ENCODE data around the gene PLAAT2. TPM values are rescaled to one million over a fixed set of nuclear protein-coding genes. Genes with fewer than 3 reads are reported as not detected.

The PLAAT2 gene
- total RNA-seq, 1 experiment from 2014 or later: 0.52 TPM

DNA sequence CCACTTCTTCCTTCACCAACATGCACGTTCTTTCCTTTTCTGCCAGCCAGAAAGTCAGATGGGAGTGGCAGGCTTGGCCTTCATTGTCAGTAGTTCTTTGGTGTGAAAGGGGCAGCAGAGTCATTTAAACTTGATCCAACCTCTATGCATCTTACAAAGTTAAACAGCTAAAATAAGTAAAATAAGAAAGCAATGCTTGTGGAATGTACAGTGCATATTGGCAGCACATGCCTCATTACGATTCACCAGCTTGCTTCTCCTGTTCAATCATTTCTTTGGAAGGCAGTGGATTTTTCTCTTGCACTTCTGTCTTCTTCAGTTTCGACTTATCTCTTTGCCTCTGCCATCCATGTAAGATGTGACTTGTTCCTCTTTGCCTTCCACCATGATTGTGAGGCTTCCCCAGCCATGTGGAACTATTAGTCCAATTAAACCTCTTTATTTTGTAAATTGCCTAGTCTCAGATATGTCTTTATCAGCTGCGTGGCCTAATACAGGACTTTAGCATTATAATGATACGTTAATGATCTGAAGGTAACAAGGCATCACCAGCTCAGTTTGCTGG lies 42.5 kb downstream of the PLAAT2 start:
- Mint-ChIP-seq H3K4me3 (no peak overlapping the region; a peak in 1 of 5 replicates), H3K27ac (no peak overlapping the region), H3K9me3 (peaks cover 36 to 42% of the 10 kb centered on the region in 2 experiments), H3K36me3 (ENCODE audit: insufficient read depth in 1 of 3, low read depth in 3 of 3) (peaks cover 7 to 51% (median 43%) of the 10 kb centered on the region in 3 experiments; a peak in 6 of 7 replicates), H3K27me3 (ENCODE audit: low read depth) (no peaks in the 10 kb centered on the region), H3K4me1 (peaks cover 0 to 9% of the 10 kb centered on the region in 2 experiments; a peak in 2 of 4 replicates)
- H3K23me2 ChIP-seq (ENCODE audit: insufficient read length, low read depth, low read length, poor library complexity, severe bottlenecking): no peaks in the 10 kb centered on the region
- H3K4me2 ChIP-seq (ENCODE audit: insufficient read depth, insufficient read length, low read length): no peak overlapping the region
- no peak overlapping the region for H2BK12ac ChIP-seq (ENCODE audit: insufficient read length, low read depth, low read length)
- no peak overlapping the region for H2BK15ac ChIP-seq (ENCODE audit: low read depth, low read length)
- no peak overlapping the region for H3K18ac ChIP-seq (ENCODE audit: insufficient read length, low read depth, low read length)
- no peaks in the 10 kb centered on the region for H3K27me3 ChIP-seq (ENCODE audit: insufficient read depth, low read length)
- H3K14ac ChIP-seq (ENCODE audit: insufficient read depth, low read length): no peak overlapping the region
- H3K9me3 ChIP-seq (ENCODE audit: control insufficient read depth, low read depth, low read length): peaks cover 17% of the 10 kb centered on the region
- no peak overlapping the region for H3K9ac ChIP-seq (ENCODE audit: extremely low read depth, insufficient read length, low read length)
- H2AFZ ChIP-seq (ENCODE audit: low read length): no peak overlapping the region
- no peak overlapping the region for H4K91ac ChIP-seq (ENCODE audit: insufficient read length, low read depth, low read length)
- H3T11ph ChIP-seq (ENCODE audit: low read length): no peak overlapping the region
- H3K4ac ChIP-seq (ENCODE audit: low read depth, low read length): no peak overlapping the region
- no peaks in the 10 kb centered on the region for H3K79me2 ChIP-seq (ENCODE audit: insufficient read depth, low read length)
- no CpG with 5 or more reads among the region's 5 CpGs for WGBS (ENCODE audit: extremely low coverage, insufficient read length, low lambda C conversion rate)
- no peak overlapping the region for H2BK20ac ChIP-seq (ENCODE audit: low read depth, low read length, poor library complexity, severe bottlenecking)
- H4K8ac ChIP-seq (replicated peaks; ENCODE audit: insufficient read length, low read depth, low read length): no peak overlapping the region
- H3K23ac ChIP-seq (ENCODE audit: insufficient read length, low read depth, low read length): no peak overlapping the region
- no peak overlapping the region for H4K5ac ChIP-seq (ENCODE audit: insufficient read length, low read depth, low read length)
- H2AK5ac ChIP-seq (ENCODE audit: insufficient read length, low read length): no peak overlapping the region
- TF ChIP-seq, protein P1, sequence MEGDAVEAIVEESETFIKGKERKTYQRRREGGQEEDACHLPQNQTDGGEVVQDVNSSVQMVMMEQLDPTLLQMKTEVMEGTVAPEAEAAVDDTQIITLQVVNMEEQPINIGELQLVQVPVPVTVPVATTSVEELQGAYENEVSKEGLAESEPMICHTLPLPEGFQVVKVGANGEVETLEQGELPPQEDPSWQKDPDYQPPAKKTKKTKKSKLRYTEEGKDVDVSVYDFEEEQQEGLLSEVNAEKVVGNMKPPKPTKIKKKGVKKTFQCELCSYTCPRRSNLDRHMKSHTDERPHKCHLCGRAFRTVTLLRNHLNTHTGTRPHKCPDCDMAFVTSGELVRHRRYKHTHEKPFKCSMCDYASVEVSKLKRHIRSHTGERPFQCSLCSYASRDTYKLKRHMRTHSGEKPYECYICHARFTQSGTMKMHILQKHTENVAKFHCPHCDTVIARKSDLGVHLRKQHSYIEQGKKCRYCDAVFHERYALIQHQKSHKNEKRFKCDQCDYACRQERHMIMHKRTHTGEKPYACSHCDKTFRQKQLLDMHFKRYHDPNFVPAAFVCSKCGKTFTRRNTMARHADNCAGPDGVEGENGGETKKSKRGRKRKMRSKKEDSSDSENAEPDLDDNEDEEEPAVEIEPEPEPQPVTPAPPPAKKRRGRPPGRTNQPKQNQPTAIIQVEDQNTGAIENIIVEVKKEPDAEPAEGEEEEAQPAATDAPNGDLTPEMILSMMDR (conservative IDR thresholded peaks at IDR 0.05): no peak
- no peaks in the 10 kb centered on the region for H3K4me1 ChIP-seq (ENCODE audit: insufficient read depth, low read length)
- no peaks in the 10 kb centered on the region for H4K20me1 ChIP-seq (ENCODE audit: control insufficient read depth, insufficient read depth, insufficient read length)
- no peak overlapping the region for H2BK120ac ChIP-seq (ENCODE audit: low read depth, low read length, poor library complexity, severe bottlenecking)
- no peaks in the 10 kb centered on the region for H3K79me1 ChIP-seq (ENCODE audit: insufficient read depth, low read depth, low read length, poor library complexity, severe bottlenecking)
- H3K56ac ChIP-seq (ENCODE audit: insufficient read length, low read depth, low read length): no peak overlapping the region
- H2BK5ac ChIP-seq (ENCODE audit: insufficient read length, low read length): no peak overlapping the region
- H3K27ac ChIP-seq (ENCODE audit: insufficient read length, low read depth, low read length): no peak overlapping the region
- no peak for DNase-seq
